ENCODE measurements around the gene TRIM54.

- TF ChIP-seq POLR2A (IDR thresholded peaks at IDR 0.05; ENCODE audit: low read depth, low read length) (no peak), SPI1 (IDR thresholded peaks at IDR 0.05; ENCODE audit: low read depth, low read length) (no peak), POLR2AphosphoS5 (IDR thresholded peaks at IDR 0.05; ENCODE audit: low read depth, low read length) (no peak)
These were observed 44.8 kb upstream of the TRIM54 start for GRCh38 chr2:27237341-27237945.

Measured in GM12891 (cell line).